Prostate gland (tissue), 2 donors: Measurements from ENCODE around the gene SPG11. TPM values are rescaled to one million over a fixed set of nuclear protein-coding genes. Genes with fewer than 3 reads are reported as not detected.

Experiments
- DNase-seq: peaks from one replicate; pipeline ENCODE4 v3.0.0-alpha.2; 2019; ENCODE audit warnings: low spot score
- H3K27ac ChIP-seq, 2 donors: fragments of 200-600 bp; sonication (generic); 2 replicates each; pipeline ENCODE4 v1.5.1; 2017 to 2019
- H3K27me3 ChIP-seq: fragments of 200-600 bp; sonication (generic); replicated peaks from 2 replicates; pipeline ENCODE4 v1.5.1; 2019; ENCODE audit not compliant: insufficient read depth
- H3K36me3 ChIP-seq, 2 donors: fragments of 200-600 bp; sonication (generic); 1 replicate in 1 of 2; 2 replicates in 1 of 2; pipeline versions ENCODE4 v1.5.1 to v1.8.1; 2017 to 2019
- H3K4me1 ChIP-seq: fragments of 200-600 bp; sonication (generic); replicated peaks from 2 replicates; pipeline ENCODE4 v1.5.1; 2019
- H3K4me3 ChIP-seq, 2 donors: fragments of 200-600 bp; sonication (generic); 2 replicates each; pipeline ENCODE4 v1.5.1; 2017 to 2019
- H3K9me3 ChIP-seq: fragments of 200-600 bp; sonication (generic); 2 replicates; pipeline ENCODE4 v1.5.1; 2017
- CTCF ChIP-seq, 4 experiments: fragments of 200-600 bp in 2 of 4; fragments of 450-650 bp in 2 of 4; sonication (generic) in 2 of 4; IDR thresholded peaks; 1 replicate in 3 of 4; 2 replicates in 1 of 4; pipeline ENCODE4 v1.5.1; 2016 to 2019; ENCODE audit warnings: antibody characterized with exemption in 4 of 4, mild to moderate bottlenecking in 2 of 4, moderate library complexity in 2 of 4
- POLR2A ChIP-seq: fragments of 450-650 bp; IDR thresholded peaks from one replicate; pipeline ENCODE4 v1.6.1; 2016; ENCODE audit warnings: antibody characterized with exemption, mild to moderate bottlenecking
- POLR2AphosphoS5 ChIP-seq: sonication (generic); formaldehyde crosslinking; IDR thresholded peaks from one replicate; pipeline ENCODE4 v1.6.1; 2017; ENCODE audit warnings: antibody characterized with exemption
- WGBS: methylation state at CpG from one replicate; pipeline ENCODE4 v1.1.5; 2018; 5-methylcytosine and 5-hydroxymethylcytosine counted together
- intact Hi-C: fragments of 100-400 bp; cut with DNase I; formaldehyde crosslinking; loops from one replicate; pipeline ENCODE4 v1.14.2; 2022
- total RNA-seq, 2 donors: library from RNA; depleted of rRNA; stranded (reverse); fragments of >200 nt; gene quantifications; one replicate each; pipeline ENCODE4 v1.1.0, GENCODE V29; 2016

The SPG11 gene
- total RNA-seq, 2 donors from 2014 or later: 86.2 to 93.7 TPM

GRCh38 chr15:44666210-44667038, 3.0 kb upstream of the SPG11 start:
- intact Hi-C loops: no loop called here
- H3K27ac ChIP-seq: peak overlapping the region in 1 of 2 donors; percentile 59
- no peaks in the 10 kb centered on the region for H3K36me3 ChIP-seq
- no peaks in the 10 kb centered on the region for H3K9me3 ChIP-seq
- DNase-seq: no peak
- TF ChIP-seq POLR2A (no peak), POLR2AphosphoS5 (no peak), CTCF (IDR thresholded peaks at IDR 0.05) (no peak)
- no peaks in the 10 kb centered on the region for H3K27me3 ChIP-seq
- 56% methylated on average over 5 of the region's 5 CpGs for WGBS
- no peak overlapping the region for H3K4me3 ChIP-seq
- no peaks in the 10 kb centered on the region for H3K4me1 ChIP-seq

- intact Hi-C loops: loop anchor here (2.0 to 5.0 kb wide), 2 partner anchors 50 to 76 kb away; partner anchors contain the start of genes B2M and PATL2
- TF ChIP-seq POLR2AphosphoS5 (no peak), POLR2A (no peak), CTCF (IDR thresholded peaks at IDR 0.05) (no peak)
- H3K9me3 ChIP-seq: no peaks in the 10 kb centered on the region
- 11% methylated on average over 31 of the region's 34 CpGs for WGBS
- peak; percentile 55 for DNase-seq
- peak overlapping the region; percentile 91 to 98 for H3K4me3 ChIP-seq
- H3K4me1 ChIP-seq: no peaks in the 10 kb centered on the region
- peak overlapping the region; percentile 92 to 96 for H3K27ac ChIP-seq
- H3K27me3 ChIP-seq: no peaks in the 10 kb centered on the region
- no peaks in the 10 kb centered on the region for H3K36me3 ChIP-seq
Observed at GRCh38 chr15:44662478-44663409, 718 bp downstream of the SPG11 start.

GRCh38 chr15:44661576-44661975, 1.9 kb downstream of the SPG11 start:
- no peak overlapping the region for H3K4me3 ChIP-seq
- TF ChIP-seq POLR2A: no peak
- TF ChIP-seq POLR2AphosphoS5: no peak
- TF ChIP-seq CTCF (IDR thresholded peaks at IDR 0.05): no peak
- H3K4me1 ChIP-seq: no peaks in the 10 kb centered on the region
- H3K9me3 ChIP-seq: no peaks in the 10 kb centered on the region
- H3K36me3 ChIP-seq: no peaks in the 10 kb centered on the region
- no peak for DNase-seq
- H3K27ac ChIP-seq: no peak overlapping the region
- H3K27me3 ChIP-seq: no peaks in the 10 kb centered on the region
- intact Hi-C loops: loop anchor here (5.0 kb wide), 1 partner anchor 51 kb away; the partner anchor contains the start of genes B2M and PATL2

- intact Hi-C loops: no loop called here
- no peak for DNase-seq
- Histone ChIP-seq H3K4me1 (no peaks in the 10 kb centered on the region), H3K27ac (no peak overlapping the region), H3K4me3 (no peak overlapping the region), H3K27me3 (no peaks in the 10 kb centered on the region), H3K36me3 (peaks cover 0 to 3% of the 10 kb centered on the region in 2 donors), H3K9me3 (no peaks in the 10 kb centered on the region)
- 97% methylated on average over 3 of the region's 3 CpGs for WGBS
- no peak for TF ChIP-seq CTCF (IDR thresholded peaks at IDR 0.05)
- no peak for TF ChIP-seq POLR2A
- TF ChIP-seq POLR2AphosphoS5: no peak
Observed at GRCh38 chr15:44659056-44659455, 4.4 kb downstream of the SPG11 start.
